Measurements from ENCODE around the gene TMEM219. TPM values are rescaled to one million over a fixed set of nuclear protein-coding genes. Genes with fewer than 3 reads are reported as not detected.

The TMEM219 gene
- total and polyA plus RNA-seq, 2 donors (not counting 1 experiment from before 2014, with no cell fraction given), result 79.4 to 100 TPM

GRCh38 chr16:29925105-29925756 is 36.6 kb upstream of the TMEM219 start:
- Histone ChIP-seq H3K4me3 (replicated peaks in 1 of 4; ENCODE audit: control extremely low read depth in 1 of 4, insufficient read depth in 1 of 4, low read depth in 3 of 4, low read length in 4 of 4) (peak overlapping the region; percentile 59 to 90 (median 84)), H3K36me3 (ENCODE audit: control insufficient read depth, insufficient read depth, low read length) (no peaks in the 10 kb centered on the region), H2AFZ (ENCODE audit: low read length) (peak overlapping the region; percentile 75), H3K9me3 (ENCODE audit: control insufficient read depth, insufficient read depth, low read depth, low read length) (no peaks in the 10 kb centered on the region), H3K27me3 (ENCODE audit: control insufficient read depth, insufficient read depth, low read length) (no peaks in the 10 kb centered on the region), H3K27ac (ENCODE audit: insufficient read depth, low read length) (peak overlapping the region; percentile 90), H3K79me2 (ENCODE audit: control insufficient read depth, insufficient read depth, low read length) (peaks cover 11% of the 10 kb centered on the region), H4K20me1 (ENCODE audit: control insufficient read depth, extremely low read depth, insufficient read depth, low read length) (no peaks in the 10 kb centered on the region), H3K4me1 (ENCODE audit: control insufficient read depth, extremely low read depth, insufficient read depth, low read length) (peaks cover 14% of the 10 kb centered on the region), H3K9ac (ENCODE audit: insufficient read depth, low read length) (peak overlapping the region; percentile 90), H3K4me2 (ENCODE audit: extremely low read depth, insufficient read depth, low read length) (peak overlapping the region; percentile 82)
- DNase-seq (ENCODE audit: low read depth in 2 of 2), result peak in 1 of 2 donors; percentile 10
- no peak for TF ChIP-seq EZH2 (IDR thresholded peaks at IDR 0.05; ENCODE audit: low read length, missing control alignments)
- no peak for TF ChIP-seq CTCF (conservative IDR thresholded peaks at IDR 0.05 in 1 of 2, IDR thresholded peaks at IDR 0.05 in 1 of 2; ENCODE audit: low read depth in 1 of 2, low read length in 2 of 2)

DNA sequence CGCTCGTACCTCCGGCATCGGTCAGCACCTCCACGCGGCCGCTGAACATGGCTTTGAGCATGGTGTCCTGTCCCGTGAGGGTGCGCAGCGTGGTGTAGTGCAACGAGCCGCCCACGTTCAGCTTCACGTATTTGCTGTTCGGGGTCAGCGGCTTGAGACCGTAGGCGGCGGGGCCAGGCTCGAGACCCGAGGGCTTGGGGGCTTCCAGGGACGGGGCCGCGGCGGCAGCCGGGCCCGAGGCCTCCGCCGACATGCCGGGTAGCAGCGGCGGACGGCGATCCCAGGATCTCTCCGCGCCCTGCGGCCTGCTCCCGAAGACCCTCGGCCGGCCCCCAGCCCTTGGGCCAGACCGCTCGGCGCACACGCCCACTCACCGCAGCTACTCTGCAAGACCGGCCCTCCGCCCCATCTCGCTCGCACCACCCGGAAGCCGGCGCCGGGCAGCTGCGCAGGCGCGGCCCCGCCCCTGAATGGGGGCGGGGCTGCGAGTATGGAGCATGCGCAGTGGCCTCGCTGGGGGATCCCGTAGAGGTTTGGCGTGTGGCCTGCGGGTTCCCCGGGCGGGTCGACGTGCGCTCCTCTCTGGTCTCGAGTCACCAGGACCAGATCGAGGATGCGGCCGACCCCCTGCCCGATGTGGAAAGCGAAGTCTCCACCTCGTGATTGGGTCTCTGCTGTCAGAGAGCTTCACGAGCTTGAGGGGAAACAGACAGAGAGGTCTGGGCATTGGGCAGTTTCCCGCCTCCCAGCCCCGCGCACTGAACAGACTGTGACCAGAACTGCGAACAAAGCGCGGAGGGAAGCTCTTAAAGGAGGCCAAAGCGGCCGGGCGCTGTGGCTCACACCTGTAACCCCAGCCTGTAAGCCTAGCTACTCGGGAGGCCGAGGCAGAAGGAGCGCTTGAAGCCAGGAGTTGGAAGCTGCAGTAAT is 35.8 kb upstream of the TMEM219 start, which contains the start of gene KCTD13:
KCTD13 (minus strand) TSS at position 446 of the 930 bp plus-strand sequence; CDS start at position 253, 193 bp downstream.
- Histone ChIP-seq H3K36me3 (ENCODE audit: control insufficient read depth, insufficient read depth, low read length) (no peaks in the 10 kb centered on the region), H3K4me3 (replicated peaks in 1 of 4; ENCODE audit: control extremely low read depth in 1 of 4, insufficient read depth in 1 of 4, low read depth in 3 of 4, low read length in 4 of 4) (peak within 1 kb of the TSS; percentile 59 to 90 (median 84))
- peak; percentile 70 to 79 for DNase-seq (ENCODE audit: low read depth in 2 of 2)

More for the DNA sequence above, 35.8 kb upstream of the TMEM219 start, which contains the start of gene KCTD13:
- Histone ChIP-seq H3K9me3 (ENCODE audit: control insufficient read depth, insufficient read depth, low read depth, low read length) (no peaks in the 10 kb centered on the region), H3K79me2 (ENCODE audit: control insufficient read depth, insufficient read depth, low read length) (peaks cover 11% of the 10 kb centered on the region), H3K27me3 (ENCODE audit: control insufficient read depth, insufficient read depth, low read length) (no peaks in the 10 kb centered on the region), H3K9ac (ENCODE audit: insufficient read depth, low read length) (peak within 1 kb of the TSS; percentile 90), H3K4me2 (ENCODE audit: extremely low read depth, insufficient read depth, low read length) (peak within 1 kb of the TSS; percentile 99), H4K20me1 (ENCODE audit: control insufficient read depth, extremely low read depth, insufficient read depth, low read length) (no peaks in the 10 kb centered on the region), H3K4me1 (ENCODE audit: control insufficient read depth, extremely low read depth, insufficient read depth, low read length) (peaks cover 14% of the 10 kb centered on the region), H2AFZ (ENCODE audit: low read length) (peak within 1 kb of the TSS; percentile 97), H3K27ac (ENCODE audit: insufficient read depth, low read length) (peak within 1 kb of the TSS; percentile 90)
- no peak for TF ChIP-seq EZH2 (IDR thresholded peaks at IDR 0.05; ENCODE audit: low read length, missing control alignments)
- no peak for TF ChIP-seq CTCF (conservative IDR thresholded peaks at IDR 0.05 in 1 of 2, IDR thresholded peaks at IDR 0.05 in 1 of 2; ENCODE audit: low read depth in 1 of 2, low read length in 2 of 2)
